ENCODE measurements around the gene HBP1. TPM values are rescaled to one million over a fixed set of nuclear protein-coding genes. Genes with fewer than 3 reads are reported as not detected.

HBP1 gene
- total RNA-seq, 4 donors from 2014 or later = 144 to 232 (median 192) TPM

GRCh38 chr7:107232568-107233090 lies 63.8 kb downstream of the HBP1 start:
- intact Hi-C loops (cut with DNase I; ENCODE audit: low total_unique reads) = no loop called here

GRCh38 chr7:107233174-107233573 lies 64.4 kb downstream of the HBP1 start:
- DNase-seq (ENCODE audit: low spot score in 2 of 2) = no peak
- intact Hi-C loops (cut with DNase I; ENCODE audit: low total_unique reads) = no loop called here
- no peak for TF ChIP-seq POLR2A (IDR thresholded peaks at IDR 0.05)
- TF ChIP-seq, protein P1, sequence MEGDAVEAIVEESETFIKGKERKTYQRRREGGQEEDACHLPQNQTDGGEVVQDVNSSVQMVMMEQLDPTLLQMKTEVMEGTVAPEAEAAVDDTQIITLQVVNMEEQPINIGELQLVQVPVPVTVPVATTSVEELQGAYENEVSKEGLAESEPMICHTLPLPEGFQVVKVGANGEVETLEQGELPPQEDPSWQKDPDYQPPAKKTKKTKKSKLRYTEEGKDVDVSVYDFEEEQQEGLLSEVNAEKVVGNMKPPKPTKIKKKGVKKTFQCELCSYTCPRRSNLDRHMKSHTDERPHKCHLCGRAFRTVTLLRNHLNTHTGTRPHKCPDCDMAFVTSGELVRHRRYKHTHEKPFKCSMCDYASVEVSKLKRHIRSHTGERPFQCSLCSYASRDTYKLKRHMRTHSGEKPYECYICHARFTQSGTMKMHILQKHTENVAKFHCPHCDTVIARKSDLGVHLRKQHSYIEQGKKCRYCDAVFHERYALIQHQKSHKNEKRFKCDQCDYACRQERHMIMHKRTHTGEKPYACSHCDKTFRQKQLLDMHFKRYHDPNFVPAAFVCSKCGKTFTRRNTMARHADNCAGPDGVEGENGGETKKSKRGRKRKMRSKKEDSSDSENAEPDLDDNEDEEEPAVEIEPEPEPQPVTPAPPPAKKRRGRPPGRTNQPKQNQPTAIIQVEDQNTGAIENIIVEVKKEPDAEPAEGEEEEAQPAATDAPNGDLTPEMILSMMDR (IDR thresholded peaks at IDR 0.05) = no peak
- H3K4me3 ChIP-seq (ENCODE audit: low read depth, poor library complexity, severe bottlenecking) = no peak overlapping the region
- WGBS, 2 donors = 90 to 91% methylated on average over 4 of the region's 4 CpGs

More at GRCh38 chr7:107232568-107233090, 63.8 kb downstream of the HBP1 start:
- H3K4me3 ChIP-seq (ENCODE audit: low read depth, poor library complexity, severe bottlenecking) = no peak overlapping the region
- WGBS, 2 donors = 91% methylated on average over 7 of the region's 7 CpGs
- no peak for DNase-seq (ENCODE audit: low spot score in 2 of 2)
- TF ChIP-seq, protein P1 (IDR thresholded peaks at IDR 0.05) = no peak
- no peak for TF ChIP-seq POLR2A (IDR thresholded peaks at IDR 0.05)

DNA sequence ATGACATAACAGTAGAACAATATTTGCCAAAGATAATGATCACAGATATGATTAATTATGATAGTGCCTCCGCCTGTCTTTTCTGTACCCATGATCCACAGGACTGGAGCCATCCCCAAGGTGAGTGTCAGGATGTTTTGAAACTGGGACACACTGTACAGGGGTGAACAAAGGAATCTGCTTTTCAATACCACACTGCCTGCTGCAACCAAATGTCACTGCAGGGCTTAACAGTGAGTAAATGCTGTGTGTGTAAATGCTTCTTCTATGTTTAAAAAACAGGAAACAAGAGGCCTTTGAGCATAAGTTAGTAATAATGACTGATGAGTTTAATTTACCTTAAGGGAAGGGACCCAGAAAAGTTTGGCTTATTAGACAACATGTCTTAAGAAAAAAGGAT lies 65.2 kb downstream of the HBP1 start:
- DNase-seq (ENCODE audit: low spot score in 2 of 2) = no peak
- intact Hi-C loops (cut with DNase I; ENCODE audit: low total_unique reads) = no loop called here
- 42 to 43% methylated on average over 1 of the region's 1 CpG for WGBS, 2 donors
- no peak overlapping the region for H3K4me3 ChIP-seq (ENCODE audit: low read depth, poor library complexity, severe bottlenecking)
- TF ChIP-seq, protein P1 (IDR thresholded peaks at IDR 0.05) = no peak
- TF ChIP-seq POLR2A (IDR thresholded peaks at IDR 0.05) = no peak

- WGBS, 2 donors = 42 to 62% methylated on average over 3 of the region's 3 CpGs
- no peak for TF ChIP-seq POLR2A (IDR thresholded peaks at IDR 0.05)
- TF ChIP-seq, protein P1 (IDR thresholded peaks at IDR 0.05) = no peak
- H3K4me3 ChIP-seq (ENCODE audit: low read depth, poor library complexity, severe bottlenecking) = no peak overlapping the region
- DNase-seq (ENCODE audit: low spot score in 2 of 2) = no peak
- intact Hi-C loops (cut with DNase I; ENCODE audit: low total_unique reads) = no loop called here
Observed at GRCh38 chr7:107234436-107234835, 65.6 kb downstream of the HBP1 start.

DNA sequence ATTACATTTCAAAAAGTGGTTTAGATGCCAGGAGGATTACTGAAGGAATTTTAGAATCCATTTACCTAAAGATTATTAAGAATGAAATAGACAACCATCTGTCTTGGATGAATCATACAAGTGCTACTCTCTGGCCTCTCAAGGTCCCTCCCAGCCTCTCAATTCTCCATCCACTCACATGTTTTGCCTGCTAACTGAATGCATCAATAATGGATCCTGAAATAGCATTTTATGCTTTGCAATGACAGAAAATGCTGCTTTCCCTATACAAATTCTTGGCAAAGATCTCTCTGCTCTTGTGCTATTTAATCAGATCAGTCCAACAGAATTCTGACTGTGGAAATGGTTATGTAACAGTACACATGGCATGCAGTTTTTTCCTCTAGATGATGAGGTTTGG lies 68.1 kb downstream of the HBP1 start:
- DNase-seq (ENCODE audit: low spot score in 2 of 2) = no peak
- intact Hi-C loops (cut with DNase I; ENCODE audit: low total_unique reads) = no loop called here
- TF ChIP-seq POLR2A (IDR thresholded peaks at IDR 0.05) = no peak
- TF ChIP-seq, protein P1 (IDR thresholded peaks at IDR 0.05) = no peak
- no peak overlapping the region for H3K4me3 ChIP-seq (ENCODE audit: low read depth, poor library complexity, severe bottlenecking)

DNA sequence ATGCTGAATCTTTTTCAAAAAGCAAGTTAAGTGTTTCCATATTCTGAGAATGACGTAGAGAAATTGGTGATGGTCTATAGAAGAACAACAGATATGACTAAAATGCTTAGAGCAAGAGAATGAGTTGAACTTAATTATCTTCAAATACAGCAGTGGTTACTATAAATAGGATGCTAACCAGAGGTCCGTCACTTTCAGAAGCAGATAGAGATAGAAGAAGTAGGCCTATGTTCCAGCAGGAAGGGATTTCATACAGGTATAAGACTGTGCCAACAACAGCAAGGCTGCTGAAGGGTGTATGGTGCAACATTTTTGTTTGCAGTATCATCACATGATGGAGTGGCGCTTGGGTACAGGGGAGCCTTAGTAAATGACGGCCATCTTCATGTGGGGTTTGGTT lies 68.6 kb downstream of the HBP1 start:
- TF ChIP-seq, protein P1 (IDR thresholded peaks at IDR 0.05) = no peak
- WGBS, 2 donors = 95 to 96% methylated on average over 4 of the region's 4 CpGs
- no peak overlapping the region for H3K4me3 ChIP-seq (ENCODE audit: low read depth, poor library complexity, severe bottlenecking)
- no peak for DNase-seq (ENCODE audit: low spot score in 2 of 2)
- intact Hi-C loops (cut with DNase I; ENCODE audit: low total_unique reads) = no loop called here

Measured in lower leg skin (tissue), 4 donors.